GM18508 (cell line): ENCODE data around the gene AVPR2.
A peak's percentile ranks its signal among the peaks of the same experiment; 100 is the strongest.

Source experiments
- ATAC-seq: cut with Tn5 transposase; IDR thresholded peaks from one replicate; pipeline ENCODE4 v1.9.1; 2021; ENCODE audit warnings: moderate number of reproducible peaks; ENCODE audit not compliant: insufficient read depth, unreplicated experiment

Gene AVPR2

GRCh38 chrX:153929576-153929975 lies 25.1 kb downstream of the AVPR2 start:
- no peak for ATAC-seq

- no peak for ATAC-seq
Observed at GRCh38 chrX:153930011-153930910, 25.8 kb downstream of the AVPR2 start.

- ATAC-seq, result no peak
Observed at GRCh38 chrX:153931151-153931550, 26.7 kb downstream of the AVPR2 start.

GRCh38 chrX:153931748-153932147 lies 27.3 kb downstream of the AVPR2 start:
- no peak for ATAC-seq

- ATAC-seq, result no peak
Observed at GRCh38 chrX:153932220-153932915, 27.9 kb downstream of the AVPR2 start.

GRCh38 chrX:153933748-153934147 lies 29.3 kb downstream of the AVPR2 start:
- no peak for ATAC-seq

- ATAC-seq, result no peak
Observed at GRCh38 chrX:153934148-153934761, 29.8 kb downstream of the AVPR2 start.

GRCh38 chrX:153934762-153935325 lies 30.4 kb downstream of the AVPR2 start, which contains the start of gene NAA10:
NAA10 (minus strand) TSS chrX:153935037; CDS start chrX:153934904, 133 bp downstream.
- ATAC-seq, result no peak

- ATAC-seq, result no peak
Observed at GRCh38 chrX:153935326-153935851, 30.9 kb downstream of the AVPR2 start.

- no peak for ATAC-seq
Observed at GRCh38 chrX:153937056-153937455, 32.6 kb downstream of the AVPR2 start.

- no peak for ATAC-seq
Observed at GRCh38 chrX:153938226-153938786, 33.8 kb downstream of the AVPR2 start.

- ATAC-seq, result no peak
Observed at GRCh38 chrX:153939573-153939972, 35.1 kb downstream of the AVPR2 start.

GRCh38 chrX:153941336-153942252 lies 37.1 kb downstream of the AVPR2 start:
- no peak for ATAC-seq

GRCh38 chrX:153944140-153944799 lies 39.8 kb downstream of the AVPR2 start, which contains the start of gene RENBP:
RENBP (minus strand) TSS chrX:153944643; CDS start chrX:153944610, 33 bp downstream.
- ATAC-seq, result no peak

GRCh38 chrX:153944800-153945150 lies 40.3 kb downstream of the AVPR2 start:
- ATAC-seq, result no peak

GRCh38 chrX:153945956-153946943 lies 41.8 kb downstream of the AVPR2 start:
- ATAC-seq, result no peak

- peak; percentile 72 for ATAC-seq
Observed at GRCh38 chrX:153947009-153947769, 42.7 kb downstream of the AVPR2 start.
